ENCODE data around the gene CHAT. TPM values are rescaled to one million over a fixed set of nuclear protein-coding genes. Genes with fewer than 3 reads are reported as not detected.

The CHAT gene
- total and polyA plus RNA-seq, 2 donors (not counting 3 experiments of a cell fraction or from before 2014, with no cell fraction given): not detected

DNA sequence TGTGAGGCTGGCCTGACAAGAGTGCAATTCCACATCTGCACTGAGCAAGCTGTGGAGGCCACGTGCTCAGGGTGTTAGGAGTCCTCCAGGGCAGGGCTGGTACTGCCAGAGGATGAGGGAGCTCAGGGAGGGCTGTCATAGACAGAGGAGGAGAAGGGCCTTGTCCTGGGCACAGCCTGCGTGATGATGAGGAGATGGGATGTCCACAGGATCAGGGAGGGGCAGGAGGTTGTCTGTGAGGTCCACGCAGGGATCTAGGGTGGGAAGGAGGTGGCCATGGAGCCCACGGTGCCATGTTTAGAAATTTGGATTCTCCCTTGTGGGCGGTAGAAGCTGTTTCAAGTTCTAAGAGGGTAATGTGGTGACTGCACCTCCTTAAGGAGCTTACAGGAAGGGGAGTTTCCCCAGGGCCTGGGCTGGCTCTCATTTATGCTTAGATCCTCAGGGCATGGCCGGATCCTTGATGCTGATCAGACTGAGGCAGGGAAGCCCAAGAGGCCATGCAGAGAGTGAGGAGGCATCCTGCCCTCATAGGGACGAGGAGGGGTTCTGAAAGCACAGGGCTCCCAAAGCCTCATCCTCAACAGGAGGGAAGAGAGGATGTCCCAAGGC lies 30.3 kb downstream of the CHAT start:
- no peaks in the 10 kb centered on the region for H3K9me1 ChIP-seq (replicated peaks; ENCODE audit: control insufficient read depth, extremely low read depth, insufficient read depth, low read length)
- no peak for TF ChIP-seq FOS (IDR thresholded peaks at IDR 0.05; ENCODE audit: borderline replicate concordance, insufficient read depth, low read length)
- no peak for TF ChIP-seq GATA2 (IDR thresholded peaks at IDR 0.05; ENCODE audit: insufficient read depth, insufficient read length, low read depth, low read length)
- no peak for TF ChIP-seq JUN (IDR thresholded peaks at IDR 0.05; ENCODE audit: borderline replicate concordance, insufficient read depth, insufficient read length, low read depth)
- no peak for TF ChIP-seq POLR2AphosphoS5 (IDR thresholded peaks at IDR 0.05; ENCODE audit: insufficient read depth, low read depth, low read length)
- TF ChIP-seq, protein P1, sequence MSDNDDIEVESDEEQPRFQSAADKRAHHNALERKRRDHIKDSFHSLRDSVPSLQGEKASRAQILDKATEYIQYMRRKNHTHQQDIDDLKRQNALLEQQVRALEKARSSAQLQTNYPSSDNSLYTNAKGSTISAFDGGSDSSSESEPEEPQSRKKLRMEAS (IDR thresholded peaks at IDR 0.05; ENCODE audit: insufficient read depth, insufficient read length): no peak
- TF ChIP-seq, protein P2, sequence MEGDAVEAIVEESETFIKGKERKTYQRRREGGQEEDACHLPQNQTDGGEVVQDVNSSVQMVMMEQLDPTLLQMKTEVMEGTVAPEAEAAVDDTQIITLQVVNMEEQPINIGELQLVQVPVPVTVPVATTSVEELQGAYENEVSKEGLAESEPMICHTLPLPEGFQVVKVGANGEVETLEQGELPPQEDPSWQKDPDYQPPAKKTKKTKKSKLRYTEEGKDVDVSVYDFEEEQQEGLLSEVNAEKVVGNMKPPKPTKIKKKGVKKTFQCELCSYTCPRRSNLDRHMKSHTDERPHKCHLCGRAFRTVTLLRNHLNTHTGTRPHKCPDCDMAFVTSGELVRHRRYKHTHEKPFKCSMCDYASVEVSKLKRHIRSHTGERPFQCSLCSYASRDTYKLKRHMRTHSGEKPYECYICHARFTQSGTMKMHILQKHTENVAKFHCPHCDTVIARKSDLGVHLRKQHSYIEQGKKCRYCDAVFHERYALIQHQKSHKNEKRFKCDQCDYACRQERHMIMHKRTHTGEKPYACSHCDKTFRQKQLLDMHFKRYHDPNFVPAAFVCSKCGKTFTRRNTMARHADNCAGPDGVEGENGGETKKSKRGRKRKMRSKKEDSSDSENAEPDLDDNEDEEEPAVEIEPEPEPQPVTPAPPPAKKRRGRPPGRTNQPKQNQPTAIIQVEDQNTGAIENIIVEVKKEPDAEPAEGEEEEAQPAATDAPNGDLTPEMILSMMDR (IDR thresholded peaks at IDR 0.05; ENCODE audit: extremely low read depth in 1 of 2, insufficient read depth in 1 of 2, low read depth in 1 of 2, low read length in 2 of 2): no peak
- no peak for TF ChIP-seq MYC (IDR thresholded peaks at IDR 0.05; ENCODE audit: low read depth, low read length)
- TF ChIP-seq POLR2A (IDR thresholded peaks at IDR 0.05; ENCODE audit: low read depth, low read length): no peak
- dilution Hi-C loops (cut with MboI; ENCODE audit: extremely low pct_ligation_motif_present, low sequenced_read_pairs): no loop called here
- H3K36me3 ChIP-seq (ENCODE audit: control insufficient read depth in 2 of 2, extremely low read depth in 1 of 2, insufficient read depth in 2 of 2, low read length in 2 of 2): no peaks in the 10 kb centered on the region
- no TSS peak for BruUV-seq (replicated peaks)
- no peak overlapping the region for H2AFZ ChIP-seq (ENCODE audit: low read depth, low read length)
- FAIRE-seq (no peak), DNase-seq (ENCODE audit: low read depth, low spot score) (no peak)
- no peak overlapping the region for H3K4me2 ChIP-seq (ENCODE audit: insufficient read depth, low read length)
- intact Hi-C loops (cut with micrococcal nuclease): no loop called here
- H3K27ac ChIP-seq (ENCODE audit: insufficient read depth, low read depth, low read length): no peak overlapping the region
- CTCF ChIA-PET: interaction anchor here (1.6 kb wide), 1 partner anchor 12 kb away, joined by 4 read pairs; no protein-coding TSS in a partner anchor
- H3K4me3 ChIP-seq (replicated peaks in 1 of 3; ENCODE audit: insufficient read depth in 1 of 3, low read depth in 1 of 3, low read length in 3 of 3): no peak overlapping the region
- POLR2A ChIA-PET: no interaction called here
- H4K20me1 ChIP-seq (replicated peaks; ENCODE audit: control insufficient read depth, extremely low read depth, insufficient read depth, low read length): no peaks in the 10 kb centered on the region
- no peaks in the 10 kb centered on the region for H3K79me2 ChIP-seq (ENCODE audit: control insufficient read depth, insufficient read depth, low read length)
- peaks cover 0 to 4% of the 10 kb centered on the region in 2 experiments for H3K27me3 ChIP-seq (ENCODE audit: control insufficient read depth in 2 of 2, insufficient read depth in 2 of 2, low read length in 2 of 2)
- no peaks in the 10 kb centered on the region for H3K4me1 ChIP-seq (ENCODE audit: control insufficient read depth, extremely low read depth, insufficient read depth, low read length)
- no peak overlapping the region for H3K9ac ChIP-seq (replicated peaks; ENCODE audit: extremely low read depth, insufficient read depth, low read length)
- no peaks in the 10 kb centered on the region for H3K9me3 ChIP-seq (replicated peaks; ENCODE audit: control insufficient read depth, insufficient read depth, low read length)
